ENCODE measurements around the gene PPP1R9A. TPM values are rescaled to one million over a fixed set of nuclear protein-coding genes. Genes with fewer than 3 reads are reported as not detected.

Gene PPP1R9A
- total RNA-seq, 4 donors from 2014 or later, result 4.7 to 23.9 (median 11.8) TPM

- no peak for DNase-seq
- H3K27me3 ChIP-seq, result no peaks in the 10 kb centered on the region
- H3K9me3 ChIP-seq, result no peaks in the 10 kb centered on the region
- TF ChIP-seq CTCF (IDR thresholded peaks at IDR 0.05) (no peak), POLR2A (IDR thresholded peaks at IDR 0.05) (no peak)
- no peak overlapping the region for H3K27ac ChIP-seq
- no peaks in the 10 kb centered on the region for H3K4me1 ChIP-seq
- H3K4me3 ChIP-seq, result no peak overlapping the region
- H3K36me3 ChIP-seq, result no peaks in the 10 kb centered on the region
Observed at GRCh38 chr7:95155965-95156364, 248.6 kb downstream of the PPP1R9A start.

GRCh38 chr7:95157381-95157780, 250.0 kb downstream of the PPP1R9A start:
- Histone ChIP-seq H3K27ac (no peak overlapping the region), H3K27me3 (no peaks in the 10 kb centered on the region), H3K4me3 (no peak overlapping the region), H3K9me3 (no peaks in the 10 kb centered on the region), H3K36me3 (no peaks in the 10 kb centered on the region), H3K4me1 (no peaks in the 10 kb centered on the region)
- no peak for DNase-seq
- no peak for TF ChIP-seq POLR2A (IDR thresholded peaks at IDR 0.05)
- no peak for TF ChIP-seq CTCF (IDR thresholded peaks at IDR 0.05)

- Histone ChIP-seq H3K27me3 (no peaks in the 10 kb centered on the region), H3K36me3 (no peaks in the 10 kb centered on the region), H3K4me3 (no peak overlapping the region), H3K27ac (no peak overlapping the region), H3K4me1 (no peaks in the 10 kb centered on the region), H3K9me3 (no peaks in the 10 kb centered on the region)
- DNase-seq, result no peak
- TF ChIP-seq CTCF (IDR thresholded peaks at IDR 0.05) (no peak), POLR2A (IDR thresholded peaks at IDR 0.05) (no peak)
Observed at GRCh38 chr7:95169678-95170077, 262.3 kb downstream of the PPP1R9A start.

- no peak overlapping the region for H3K4me3 ChIP-seq
- no peaks in the 10 kb centered on the region for H3K27me3 ChIP-seq
- no peaks in the 10 kb centered on the region for H3K9me3 ChIP-seq
- no peaks in the 10 kb centered on the region for H3K4me1 ChIP-seq
- DNase-seq, result no peak
- no peak for TF ChIP-seq POLR2A (IDR thresholded peaks at IDR 0.05)
- no peak for TF ChIP-seq CTCF (IDR thresholded peaks at IDR 0.05)
- no peak overlapping the region for H3K27ac ChIP-seq
- no peaks in the 10 kb centered on the region for H3K36me3 ChIP-seq
Observed at GRCh38 chr7:95172420-95172819, 265.0 kb downstream of the PPP1R9A start.

- TF ChIP-seq CTCF (IDR thresholded peaks at IDR 0.05) (no peak), POLR2A (IDR thresholded peaks at IDR 0.05) (no peak)
- H3K9me3 ChIP-seq, result no peaks in the 10 kb centered on the region
- H3K36me3 ChIP-seq, result no peaks in the 10 kb centered on the region
- H3K4me3 ChIP-seq, result no peak overlapping the region
- no peak overlapping the region for H3K27ac ChIP-seq
- DNase-seq, result no peak
- H3K27me3 ChIP-seq, result no peaks in the 10 kb centered on the region
- H3K4me1 ChIP-seq, result no peaks in the 10 kb centered on the region
Observed at GRCh38 chr7:95190515-95190914, 283.1 kb downstream of the PPP1R9A start.

- Histone ChIP-seq H3K27ac (no peak overlapping the region), H3K4me3 (no peak overlapping the region), H3K9me3 (no peaks in the 10 kb centered on the region), H3K36me3 (no peaks in the 10 kb centered on the region), H3K4me1 (no peaks in the 10 kb centered on the region), H3K27me3 (no peaks in the 10 kb centered on the region)
- no peak for TF ChIP-seq POLR2A (IDR thresholded peaks at IDR 0.05)
- no peak for TF ChIP-seq CTCF (IDR thresholded peaks at IDR 0.05)
- no peak for DNase-seq
Observed at GRCh38 chr7:95191795-95192194, 284.4 kb downstream of the PPP1R9A start.

All from Peyer's patch (tissue), 4 donors.